ENCODE measurements around the gene CABLES1. TPM values are rescaled to one million over a fixed set of nuclear protein-coding genes. Genes with fewer than 3 reads are reported as not detected.

Gene CABLES1
- total RNA-seq, 1 donor from 2014 or later: 30.3 TPM

- DNase-seq (ENCODE audit: low read depth in 2 of 2): no peak
Observed at GRCh38 chr18:23113576-23113975, 21.7 kb upstream of the CABLES1 start.

- peak in 1 of 2 donors; percentile 58 for DNase-seq (ENCODE audit: low read depth in 2 of 2)
Observed at GRCh38 chr18:23114171-23114881, 21.0 kb upstream of the CABLES1 start.

- DNase-seq (ENCODE audit: low read depth in 2 of 2): peak in 1 of 2 donors; percentile 25
Observed at GRCh38 chr18:23114911-23115310, 20.4 kb upstream of the CABLES1 start.

GRCh38 chr18:23115683-23116096 is 19.6 kb upstream of the CABLES1 start:
- DNase-seq (ENCODE audit: low read depth in 2 of 2): peak; percentile 51 to 92

GRCh38 chr18:23121133-23121532 is 14.2 kb upstream of the CABLES1 start:
- no peak for DNase-seq (ENCODE audit: low read depth in 2 of 2)

- DNase-seq (ENCODE audit: low read depth in 2 of 2): no peak
Observed at GRCh38 chr18:23122334-23123229, 12.7 kb upstream of the CABLES1 start.

- no peak for DNase-seq (ENCODE audit: low read depth in 2 of 2)
Observed at GRCh38 chr18:23126376-23127056, 8.8 kb upstream of the CABLES1 start.

- DNase-seq (ENCODE audit: low read depth in 2 of 2): no peak
Observed at GRCh38 chr18:23127090-23127489, 8.2 kb upstream of the CABLES1 start.

- DNase-seq (ENCODE audit: low read depth in 2 of 2): no peak
Observed at GRCh38 chr18:23129355-23130002, 5.8 kb upstream of the CABLES1 start.

- DNase-seq (ENCODE audit: low read depth in 2 of 2): peak; percentile 59 to 86
Observed at GRCh38 chr18:23131693-23132319, 3.5 kb upstream of the CABLES1 start.

- peak in 1 of 2 donors; percentile 70 for DNase-seq (ENCODE audit: low read depth in 2 of 2)
Observed at GRCh38 chr18:23133860-23134779, 1.2 kb upstream of the CABLES1 start.

- peak in 1 of 2 donors; percentile 44 for DNase-seq (ENCODE audit: low read depth in 2 of 2)
Observed at GRCh38 chr18:23135550-23136325, 453 bp downstream of the CABLES1 start.

GRCh38 chr18:23136326-23137096 is 1.2 kb downstream of the CABLES1 start:
- no peak for DNase-seq (ENCODE audit: low read depth in 2 of 2)

GRCh38 chr18:23137097-23137635 is 1.9 kb downstream of the CABLES1 start:
- peak in 1 of 2 donors; percentile 40 for DNase-seq (ENCODE audit: low read depth in 2 of 2)

GRCh38 chr18:23137788-23138216 is 2.5 kb downstream of the CABLES1 start:
- DNase-seq (ENCODE audit: low read depth in 2 of 2): peak in 1 of 2 donors; percentile 37

- DNase-seq (ENCODE audit: low read depth in 2 of 2): no peak
Observed at GRCh38 chr18:23138471-23138870, 3.2 kb downstream of the CABLES1 start.

- DNase-seq (ENCODE audit: low read depth in 2 of 2): peak in 1 of 2 donors; percentile 55
Observed at GRCh38 chr18:23141104-23141999, 6.1 kb downstream of the CABLES1 start.
